ENCODE data around the gene BAHD1.

DNA sequence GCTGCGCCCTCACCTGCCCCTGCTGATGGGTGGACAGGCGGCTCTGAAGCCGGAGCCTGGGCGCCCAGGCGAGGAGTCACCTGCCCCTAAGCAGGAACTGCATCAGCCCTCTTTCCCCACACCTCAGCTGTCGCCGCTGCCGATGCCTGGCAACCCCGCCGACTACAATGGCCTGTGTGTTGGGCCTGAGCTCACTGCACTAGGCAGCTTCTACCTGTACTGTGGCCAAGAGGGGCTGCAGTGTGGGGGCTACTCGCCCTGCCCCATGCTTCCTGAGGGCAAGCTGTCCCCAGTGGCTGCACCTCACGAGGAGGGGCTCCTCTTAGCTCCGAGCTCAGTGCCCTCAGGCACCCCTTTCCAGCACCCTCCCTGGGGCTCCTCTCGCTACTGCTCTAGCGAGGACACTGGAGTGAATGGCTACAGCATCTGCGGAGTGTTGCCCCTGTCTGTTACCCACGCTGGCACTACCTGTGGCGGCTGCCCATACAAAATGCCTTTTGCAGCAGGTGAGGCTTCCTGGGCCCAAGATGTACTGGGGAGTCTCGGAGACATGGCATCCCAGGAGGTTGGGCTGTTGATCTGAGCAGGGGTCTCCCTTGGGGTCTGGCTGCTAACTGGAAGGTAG lies 18.8 kb downstream of the BAHD1 start:
- TF ChIP-seq, protein P1, sequence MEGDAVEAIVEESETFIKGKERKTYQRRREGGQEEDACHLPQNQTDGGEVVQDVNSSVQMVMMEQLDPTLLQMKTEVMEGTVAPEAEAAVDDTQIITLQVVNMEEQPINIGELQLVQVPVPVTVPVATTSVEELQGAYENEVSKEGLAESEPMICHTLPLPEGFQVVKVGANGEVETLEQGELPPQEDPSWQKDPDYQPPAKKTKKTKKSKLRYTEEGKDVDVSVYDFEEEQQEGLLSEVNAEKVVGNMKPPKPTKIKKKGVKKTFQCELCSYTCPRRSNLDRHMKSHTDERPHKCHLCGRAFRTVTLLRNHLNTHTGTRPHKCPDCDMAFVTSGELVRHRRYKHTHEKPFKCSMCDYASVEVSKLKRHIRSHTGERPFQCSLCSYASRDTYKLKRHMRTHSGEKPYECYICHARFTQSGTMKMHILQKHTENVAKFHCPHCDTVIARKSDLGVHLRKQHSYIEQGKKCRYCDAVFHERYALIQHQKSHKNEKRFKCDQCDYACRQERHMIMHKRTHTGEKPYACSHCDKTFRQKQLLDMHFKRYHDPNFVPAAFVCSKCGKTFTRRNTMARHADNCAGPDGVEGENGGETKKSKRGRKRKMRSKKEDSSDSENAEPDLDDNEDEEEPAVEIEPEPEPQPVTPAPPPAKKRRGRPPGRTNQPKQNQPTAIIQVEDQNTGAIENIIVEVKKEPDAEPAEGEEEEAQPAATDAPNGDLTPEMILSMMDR (IDR thresholded peaks at IDR 0.05) = no peak
- no peak for TF ChIP-seq POLR2A (IDR thresholded peaks at IDR 0.05)

Data from adrenal gland (tissue), 5 donors.